ENCODE data around the gene VPS41. TPM values are rescaled to one million over a fixed set of nuclear protein-coding genes. Genes with fewer than 3 reads are reported as not detected.

The VPS41 gene
- total RNA-seq, 2 experiments from 2014 or later = 50.1 to 50.8 TPM

DNA sequence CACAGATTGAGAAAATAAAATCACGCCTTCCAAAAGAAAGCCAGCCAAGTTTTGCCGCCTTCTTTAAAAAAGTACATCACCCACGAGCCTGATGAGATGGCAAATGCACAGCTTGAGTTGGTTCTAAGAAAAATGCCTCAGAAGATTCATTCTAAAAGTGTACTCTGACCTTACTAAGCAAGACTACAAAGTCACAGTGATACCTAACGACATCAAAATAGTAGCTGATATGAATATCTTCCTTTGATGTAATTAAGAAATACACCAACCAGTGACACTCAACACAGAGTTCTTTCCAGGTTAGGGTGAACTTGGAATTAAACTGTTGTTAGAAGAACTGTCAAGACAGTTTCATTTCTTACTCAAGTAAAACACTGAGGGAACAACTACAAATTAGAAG, 199.9 kb downstream of the VPS41 start:
- H3K36me3 Mint-ChIP-seq (ENCODE audit: low read depth) = no peaks in the 10 kb centered on the region
- ChIA-PET POLR2A (no interaction called here), CTCF (interaction anchor here (1.6 kb wide), 1 partner anchor 49 kb away, joined by 4 read pairs; no protein-coding TSS in a partner anchor)
- no peak overlapping the region for H3K4me3 Mint-ChIP-seq
- H3K4me1 Mint-ChIP-seq = peaks cover 2% of the 10 kb centered on the region
- no peaks in the 10 kb centered on the region for H3K9me3 Mint-ChIP-seq
- peaks cover 5% of the 10 kb centered on the region for H3K27me3 Mint-ChIP-seq
- no peak for DNase-seq
- H3K27ac Mint-ChIP-seq = no peak overlapping the region

DNA sequence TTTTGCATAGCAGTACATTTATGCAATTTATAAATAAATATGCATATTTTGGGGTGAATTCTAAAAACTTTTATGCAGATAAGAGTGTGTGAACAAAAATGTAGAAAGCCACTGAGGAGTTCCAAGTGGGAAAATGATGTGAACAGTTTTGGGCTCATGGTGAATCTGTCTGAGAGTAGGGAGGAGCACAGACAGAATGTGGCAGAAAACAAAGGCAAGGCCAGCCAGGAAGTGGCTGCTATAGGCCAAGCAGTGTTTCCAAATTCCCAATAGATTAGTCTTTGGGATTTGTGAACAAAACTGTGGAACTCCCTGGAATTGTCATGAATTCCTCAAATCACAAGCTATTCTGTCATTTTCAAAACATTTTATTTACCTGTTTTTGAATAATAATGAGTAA, 204.2 kb downstream of the VPS41 start:
- ChIA-PET CTCF (no interaction called here), POLR2A (no interaction called here)
- Mint-ChIP-seq H3K4me1 (peaks cover 2% of the 10 kb centered on the region), H3K4me3 (no peak overlapping the region), H3K36me3 (ENCODE audit: low read depth) (no peaks in the 10 kb centered on the region), H3K27ac (no peak overlapping the region), H3K9me3 (no peaks in the 10 kb centered on the region), H3K27me3 (peaks cover 8% of the 10 kb centered on the region)
- DNase-seq = no peak

DNA sequence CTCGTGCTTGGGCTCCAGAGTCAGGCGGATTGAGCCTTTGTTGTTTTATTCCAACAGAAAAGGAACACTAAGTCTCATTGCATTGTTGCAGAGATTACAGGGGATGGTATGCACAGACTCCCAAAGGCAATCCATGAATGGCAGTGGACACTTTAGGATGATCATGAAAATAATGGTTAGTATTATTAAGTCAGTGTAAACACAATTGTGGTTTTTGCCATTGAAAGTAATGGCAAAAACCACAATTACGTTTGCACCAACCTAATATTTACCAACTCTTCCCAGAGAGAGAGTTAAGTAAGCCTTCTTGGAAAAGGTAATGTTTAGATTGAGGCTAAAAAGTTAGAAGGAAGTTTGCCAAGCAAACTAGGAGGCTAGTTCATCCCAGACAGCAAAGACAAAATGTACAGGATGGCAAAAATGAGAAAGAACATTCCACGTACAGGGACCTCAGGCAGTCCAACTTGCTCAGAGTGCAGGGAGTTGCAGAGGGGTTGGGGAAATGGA, 204.9 kb downstream of the VPS41 start:
- Mint-ChIP-seq H3K36me3 (ENCODE audit: low read depth) (no peaks in the 10 kb centered on the region), H3K4me3 (no peak overlapping the region), H3K27ac (no peak overlapping the region), H3K27me3 (peaks cover 8% of the 10 kb centered on the region), H3K9me3 (no peaks in the 10 kb centered on the region), H3K4me1 (peaks cover 1% of the 10 kb centered on the region)
- CTCF ChIA-PET = no interaction called here
- POLR2A ChIA-PET = no interaction called here
- no peak for DNase-seq

DNA sequence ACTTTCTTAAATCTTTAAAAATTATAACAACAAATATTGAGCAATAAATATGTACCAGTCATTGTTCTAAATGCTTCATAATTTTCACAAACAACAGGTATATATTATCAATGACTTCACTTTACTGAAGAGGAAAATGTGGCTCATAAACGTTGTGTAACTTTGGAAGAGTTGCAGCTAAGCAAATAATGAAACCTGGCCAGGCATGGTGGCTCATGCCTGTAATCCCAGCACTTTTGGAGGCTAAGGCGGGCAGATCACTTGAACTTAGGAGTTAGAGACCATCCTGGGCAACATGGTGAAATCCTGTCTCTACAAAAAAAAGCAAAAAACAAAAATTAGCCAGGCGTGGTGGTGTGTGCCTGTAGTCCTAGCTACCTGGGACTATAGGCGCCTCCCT, 205.9 kb downstream of the VPS41 start:
- Mint-ChIP-seq H3K36me3 (ENCODE audit: low read depth) (no peaks in the 10 kb centered on the region), H3K4me3 (no peak overlapping the region), H3K4me1 (no peaks in the 10 kb centered on the region), H3K9me3 (no peaks in the 10 kb centered on the region), H3K27ac (no peak overlapping the region), H3K27me3 (peaks cover 7% of the 10 kb centered on the region)
- ChIA-PET CTCF (no interaction called here), POLR2A (no interaction called here)
- no peak for DNase-seq

DNA sequence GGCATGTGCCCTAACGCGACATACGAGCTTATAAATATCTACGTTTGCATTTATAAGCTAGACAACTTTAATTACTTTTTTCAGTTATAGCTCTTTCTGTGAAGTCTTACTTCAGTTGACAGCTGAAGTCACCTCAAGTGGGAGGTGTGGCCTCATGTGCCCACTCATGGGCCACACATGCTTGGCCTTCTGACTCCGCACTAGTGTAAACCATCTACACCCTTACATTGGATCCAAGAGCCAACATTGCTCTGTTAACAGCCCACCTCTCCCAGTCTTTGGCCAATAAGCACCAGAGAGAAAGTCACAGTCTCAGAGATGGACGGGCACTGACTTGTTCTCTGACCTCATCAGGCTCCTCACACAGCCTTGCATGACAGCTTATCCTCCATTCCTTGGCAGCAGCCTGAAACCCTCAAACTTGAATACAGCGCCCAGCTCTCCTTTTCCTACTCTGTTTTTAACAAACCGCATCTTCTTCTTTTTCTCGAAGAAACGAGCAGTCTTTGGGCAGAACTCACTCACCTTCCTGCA, 206.9 kb downstream of the VPS41 start:
- H3K36me3 Mint-ChIP-seq (ENCODE audit: low read depth) = no peaks in the 10 kb centered on the region
- H3K9me3 Mint-ChIP-seq = no peaks in the 10 kb centered on the region
- DNase-seq = no peak
- H3K4me1 Mint-ChIP-seq = no peaks in the 10 kb centered on the region
- CTCF ChIA-PET = interaction anchor here (1.3 kb wide), 1 partner anchor 10 kb away, joined by 3 read pairs; no protein-coding TSS in a partner anchor
- no peak overlapping the region for H3K27ac Mint-ChIP-seq
- H3K4me3 Mint-ChIP-seq = no peak overlapping the region
- POLR2A ChIA-PET = no interaction called here
- peaks cover 5% of the 10 kb centered on the region for H3K27me3 Mint-ChIP-seq

DNA sequence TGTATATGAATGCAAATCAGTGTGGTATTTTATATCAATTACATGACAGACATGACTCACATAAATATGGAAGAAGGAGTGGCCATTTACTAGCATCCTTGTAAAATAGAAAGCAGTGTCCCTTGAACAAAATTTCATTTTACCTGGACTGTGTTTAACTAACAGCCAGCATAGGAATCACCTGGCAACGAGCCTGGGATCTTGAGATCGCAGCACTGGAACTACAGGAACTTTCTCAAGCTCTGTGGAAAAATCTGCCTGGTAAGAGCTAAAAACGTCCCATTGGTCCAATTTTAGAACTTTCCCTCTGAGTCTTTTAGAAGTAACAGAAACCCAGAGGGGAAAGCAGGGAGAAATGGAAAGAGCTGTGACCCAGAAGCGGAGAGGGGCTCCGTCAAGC, 208.9 kb downstream of the VPS41 start:
- no peaks in the 10 kb centered on the region for H3K9me3 Mint-ChIP-seq
- no peak overlapping the region for H3K4me3 Mint-ChIP-seq
- H3K27ac Mint-ChIP-seq = no peak overlapping the region
- H3K4me1 Mint-ChIP-seq = no peaks in the 10 kb centered on the region
- no peaks in the 10 kb centered on the region for H3K36me3 Mint-ChIP-seq (ENCODE audit: low read depth)
- DNase-seq = no peak
- ChIA-PET CTCF (no interaction called here), POLR2A (no interaction called here)
- H3K27me3 Mint-ChIP-seq = peaks cover 7% of the 10 kb centered on the region

DNA sequence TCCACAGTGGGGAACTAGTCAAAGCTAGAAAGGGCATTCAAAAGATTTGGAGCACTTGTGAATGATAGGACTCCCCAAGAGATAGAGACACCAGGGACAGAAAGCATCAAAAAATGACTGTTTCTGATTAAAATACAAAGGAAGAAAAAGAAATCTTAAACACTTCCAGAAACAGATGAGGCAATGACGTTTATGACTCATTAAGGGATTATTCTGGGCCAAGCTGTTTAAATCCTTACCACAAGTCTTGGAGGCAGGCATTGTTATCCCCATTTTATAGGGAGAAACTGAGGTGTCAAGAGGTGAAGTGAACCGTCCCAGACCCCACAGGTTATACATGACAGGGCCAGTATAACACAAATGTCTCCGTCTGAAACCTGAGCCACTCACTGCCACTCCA, 209.5 kb downstream of the VPS41 start:
- Mint-ChIP-seq H3K36me3 (ENCODE audit: low read depth) (no peaks in the 10 kb centered on the region), H3K4me1 (no peaks in the 10 kb centered on the region), H3K27me3 (peaks cover 10% of the 10 kb centered on the region), H3K9me3 (no peaks in the 10 kb centered on the region), H3K27ac (no peak overlapping the region), H3K4me3 (no peak overlapping the region)
- ChIA-PET CTCF (no interaction called here), POLR2A (no interaction called here)
- no peak for DNase-seq

DNA sequence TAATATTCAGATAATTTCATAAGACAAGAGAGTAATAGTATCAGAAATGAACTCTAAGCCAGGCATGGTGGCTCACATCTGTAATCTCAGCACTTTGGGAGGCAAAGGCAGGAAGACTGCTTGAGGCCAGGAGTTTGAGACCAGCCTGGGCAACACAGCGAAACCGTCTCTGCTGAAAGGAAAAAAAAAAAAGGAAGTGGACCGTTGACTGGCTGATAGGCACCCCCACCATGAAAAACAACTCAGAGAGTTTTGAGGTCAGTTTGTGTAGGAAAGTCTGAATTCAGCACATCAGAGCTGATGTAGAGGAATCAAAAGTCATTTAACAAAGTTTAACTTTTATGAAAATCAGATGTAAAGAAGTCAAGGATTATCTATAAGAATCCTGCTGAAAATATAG, 214.7 kb downstream of the VPS41 start:
- Mint-ChIP-seq H3K4me1 (no peaks in the 10 kb centered on the region), H3K27ac (no peak overlapping the region), H3K9me3 (no peaks in the 10 kb centered on the region), H3K4me3 (no peak overlapping the region), H3K36me3 (ENCODE audit: low read depth) (no peaks in the 10 kb centered on the region), H3K27me3 (peaks cover 5% of the 10 kb centered on the region)
- no peak for DNase-seq
- POLR2A ChIA-PET = no interaction called here
- CTCF ChIA-PET = no interaction called here

DNA sequence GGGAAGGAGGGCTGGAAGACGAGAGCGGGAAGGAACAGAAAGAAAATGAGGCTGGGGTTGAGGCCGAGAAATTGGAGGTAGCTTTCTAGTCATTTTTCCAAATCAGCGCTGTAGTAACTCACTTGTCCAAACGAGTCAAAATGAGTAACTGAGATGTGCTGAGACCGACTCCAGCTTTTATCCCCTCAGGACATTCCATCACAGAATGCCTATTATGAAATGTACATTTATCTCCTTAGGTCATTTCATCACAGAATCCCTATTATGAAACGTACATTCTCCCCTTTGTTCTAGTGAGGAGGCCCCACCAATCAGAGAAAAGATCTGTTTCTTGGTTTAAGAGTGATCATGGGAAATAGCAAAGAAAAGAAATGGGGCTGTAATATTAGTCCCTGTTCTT, 222.1 kb downstream of the VPS41 start:
- H3K9me3 Mint-ChIP-seq = no peaks in the 10 kb centered on the region
- no peaks in the 10 kb centered on the region for H3K36me3 Mint-ChIP-seq (ENCODE audit: low read depth)
- CTCF ChIA-PET = no interaction called here
- H3K4me1 Mint-ChIP-seq = no peaks in the 10 kb centered on the region
- POLR2A ChIA-PET = no interaction called here
- DNase-seq = no peak
- peaks cover 4% of the 10 kb centered on the region for H3K27me3 Mint-ChIP-seq
- no peak overlapping the region for H3K27ac Mint-ChIP-seq
- no peak overlapping the region for H3K4me3 Mint-ChIP-seq

DNA sequence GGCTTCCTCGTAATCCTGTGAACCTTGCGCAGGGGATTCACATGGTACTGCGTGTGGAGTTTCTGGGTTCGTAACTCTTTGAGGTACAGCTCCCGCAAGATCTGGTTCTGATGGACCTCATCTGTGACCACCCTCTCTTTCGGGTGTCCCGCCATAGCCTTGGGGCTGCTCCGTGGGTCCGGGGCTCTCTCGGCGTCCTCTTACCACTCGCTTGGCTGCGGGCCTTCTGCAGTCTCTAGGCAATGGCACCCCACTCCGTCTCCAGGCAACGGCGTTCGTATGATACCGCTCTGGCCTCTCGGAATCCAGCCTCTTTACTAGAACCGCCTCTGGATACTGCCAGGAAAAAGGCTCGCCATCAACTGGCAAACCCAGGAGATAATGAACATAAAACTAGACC, 223.1 kb downstream of the VPS41 start:
- H3K9me3 Mint-ChIP-seq = no peaks in the 10 kb centered on the region
- peaks cover 4% of the 10 kb centered on the region for H3K27me3 Mint-ChIP-seq
- H3K4me1 Mint-ChIP-seq = no peaks in the 10 kb centered on the region
- CTCF ChIA-PET = no interaction called here
- DNase-seq = no peak
- H3K27ac Mint-ChIP-seq = no peak overlapping the region
- H3K36me3 Mint-ChIP-seq (ENCODE audit: low read depth) = no peaks in the 10 kb centered on the region
- H3K4me3 Mint-ChIP-seq = no peak overlapping the region
- POLR2A ChIA-PET = no interaction called here

DNA sequence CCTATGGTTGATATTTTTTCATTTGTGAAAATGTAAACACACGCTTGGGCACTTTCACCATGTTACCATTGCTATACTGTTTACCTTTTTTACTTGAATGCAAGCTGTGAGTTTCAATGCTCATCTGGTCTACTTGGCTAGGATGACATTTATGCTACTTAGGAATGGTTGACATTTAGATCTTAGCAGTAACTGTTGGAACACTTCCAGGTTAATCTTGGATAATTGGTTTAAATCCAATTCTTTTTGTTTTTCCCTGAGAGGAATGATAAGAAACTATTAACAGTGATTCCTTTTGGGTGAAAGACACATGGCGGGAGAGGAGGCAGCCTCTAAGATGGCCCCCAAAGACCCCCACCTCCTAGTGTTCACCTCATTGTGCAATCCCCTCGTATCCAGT, 226.4 kb downstream of the VPS41 start:
- H3K4me1 Mint-ChIP-seq = no peaks in the 10 kb centered on the region
- peaks cover 4% of the 10 kb centered on the region for H3K27me3 Mint-ChIP-seq
- H3K4me3 Mint-ChIP-seq = no peak overlapping the region
- ChIA-PET POLR2A (no interaction called here), CTCF (interaction anchor here (1.1 kb wide), 1 partner anchor 10 kb away, joined by 3 read pairs; no protein-coding TSS in a partner anchor)
- no peaks in the 10 kb centered on the region for H3K36me3 Mint-ChIP-seq (ENCODE audit: low read depth)
- H3K27ac Mint-ChIP-seq = no peak overlapping the region
- DNase-seq = no peak
- H3K9me3 Mint-ChIP-seq = no peaks in the 10 kb centered on the region

DNA sequence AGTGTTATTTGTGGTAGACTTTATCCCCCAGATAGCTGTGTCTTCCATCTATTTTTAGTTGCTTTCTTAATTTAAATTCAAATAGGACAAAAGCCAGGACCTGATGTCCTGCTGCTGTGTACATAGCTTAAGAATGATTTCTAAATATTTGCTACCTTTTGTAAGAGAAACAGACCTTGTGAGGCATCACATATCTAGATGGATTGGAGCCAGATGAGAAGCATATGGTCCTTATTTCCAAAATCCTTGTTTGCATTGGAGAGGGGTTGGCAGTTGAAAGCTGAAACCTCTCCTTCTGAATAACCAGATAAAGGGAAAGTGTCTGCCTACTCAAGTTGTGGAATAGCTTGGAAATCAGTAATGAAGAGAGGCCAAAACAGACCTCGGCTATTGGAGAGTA, 227.1 kb downstream of the VPS41 start:
- ChIA-PET CTCF (no interaction called here), POLR2A (no interaction called here)
- H3K4me1 Mint-ChIP-seq = no peaks in the 10 kb centered on the region
- no peak overlapping the region for H3K27ac Mint-ChIP-seq
- H3K9me3 Mint-ChIP-seq = no peaks in the 10 kb centered on the region
- H3K4me3 Mint-ChIP-seq = no peak overlapping the region
- no peaks in the 10 kb centered on the region for H3K36me3 Mint-ChIP-seq (ENCODE audit: low read depth)
- H3K27me3 Mint-ChIP-seq = peaks cover 4% of the 10 kb centered on the region
- no peak for DNase-seq

DNA sequence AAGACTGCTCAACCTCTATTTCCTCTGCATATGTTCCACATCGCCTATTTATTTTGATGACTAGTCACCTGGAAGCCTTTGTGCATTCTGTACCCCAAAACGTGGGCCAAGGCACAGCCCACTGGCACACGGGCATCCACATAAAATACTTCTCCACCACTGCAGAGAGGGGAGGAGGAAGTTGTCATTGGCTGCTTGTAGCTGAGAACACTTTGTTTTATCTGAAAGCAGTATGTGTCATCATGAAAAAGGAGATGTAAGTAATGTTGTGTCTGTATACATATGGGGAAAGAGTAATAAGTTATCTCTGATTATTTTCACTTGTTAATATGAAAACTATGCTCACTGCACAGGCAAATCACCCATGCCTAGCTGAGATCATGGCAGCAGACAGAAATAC, 229.6 kb downstream of the VPS41 start:
- Mint-ChIP-seq H3K36me3 (ENCODE audit: low read depth) (no peaks in the 10 kb centered on the region), H3K27me3 (peaks cover 2% of the 10 kb centered on the region)
- CTCF ChIA-PET = interaction anchor here (0.5 to 1.4 kb wide), 2 partner anchors 21 to 105 kb away, joined by 4 read pairs; no protein-coding TSS in a partner anchor

DNA sequence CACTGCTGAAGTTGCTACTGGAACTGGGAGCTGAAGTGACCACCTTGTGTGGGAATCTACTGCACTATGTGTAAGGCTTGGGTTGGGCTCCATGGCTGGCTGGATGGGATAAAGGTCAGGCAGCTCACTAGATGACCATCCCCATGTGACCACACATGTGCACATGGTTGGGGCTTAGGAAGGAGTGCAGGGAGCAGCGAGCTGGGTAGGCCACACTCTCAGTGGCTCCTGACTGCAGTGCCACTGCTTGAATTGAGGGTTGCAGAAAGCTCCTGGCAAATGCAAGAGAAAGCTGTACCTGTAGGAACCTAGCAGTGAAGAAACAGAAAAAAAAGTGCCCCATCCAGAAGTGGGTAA, 230.3 kb downstream of the VPS41 start:
- no peaks in the 10 kb centered on the region for H3K4me1 Mint-ChIP-seq
- no peaks in the 10 kb centered on the region for H3K36me3 Mint-ChIP-seq (ENCODE audit: low read depth)
- CTCF ChIA-PET = interaction anchor here (1.2 kb wide), 1 partner anchor 9 kb away, joined by 3 read pairs; no protein-coding TSS in a partner anchor
- no peak overlapping the region for H3K27ac Mint-ChIP-seq
- POLR2A ChIA-PET = no interaction called here
- no peak overlapping the region for H3K4me3 Mint-ChIP-seq
- H3K9me3 Mint-ChIP-seq = no peaks in the 10 kb centered on the region
- DNase-seq = no peak
- peaks cover 2% of the 10 kb centered on the region for H3K27me3 Mint-ChIP-seq

More for the DNA sequence above, 229.6 kb downstream of the VPS41 start:
- H3K4me3 Mint-ChIP-seq = no peak overlapping the region
- POLR2A ChIA-PET = interaction anchor here (0.7 kb wide), 1 partner anchor 34 kb away, joined by 3 read pairs; no protein-coding TSS in a partner anchor
- H3K9me3 Mint-ChIP-seq = no peaks in the 10 kb centered on the region
- H3K27ac Mint-ChIP-seq = no peak overlapping the region
- no peak for DNase-seq
- no peaks in the 10 kb centered on the region for H3K4me1 Mint-ChIP-seq
